ENCODE measurements around the gene RIT1.
"Not testable (repeated sequence)": the region's sequence is repeated elsewhere in the genome, so short reads cannot be mapped to it uniquely, and the experiment has no call there.

DNA sequence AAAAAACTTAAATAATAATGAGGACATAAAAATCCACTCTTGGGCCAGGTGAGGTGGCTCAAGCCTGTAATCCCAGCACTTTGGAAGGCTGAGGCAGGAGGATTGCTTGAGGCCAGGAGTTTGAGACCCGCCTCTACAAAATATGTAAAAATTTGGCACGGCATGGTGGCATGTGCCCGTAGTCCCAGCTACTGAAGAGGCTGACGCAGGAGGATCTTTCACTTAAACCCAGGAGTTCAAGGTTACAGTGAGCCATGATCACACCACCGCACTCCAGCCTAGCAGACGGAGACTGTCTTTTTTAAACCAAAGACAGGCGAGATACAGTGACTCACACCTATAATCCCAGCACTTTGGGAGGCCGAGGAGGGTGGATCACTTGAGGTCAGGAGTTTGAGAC is 14.7 kb downstream of the RIT1 start:
- TF ChIP-seq CTCF (IDR thresholded peaks at IDR 0.05 in 4 of 5, conservative IDR thresholded peaks at IDR 0.05 in 1 of 5); POLR2A (IDR thresholded peaks at IDR 0.05): not testable (repeated sequence)
